GM21367 (cell line): Measurements from ENCODE around the gene LSM7.

Experiments
- ATAC-seq: cut with Tn5 transposase; IDR thresholded peaks from one replicate; pipeline ENCODE4 v1.9.1; 2021; ENCODE audit not compliant: unreplicated experiment

Gene LSM7

GRCh38 chr19:2328401-2329148 lies at the start of gene LSM7, which contains the start of gene SPPL2B:
Gene LSM7, minus strand, starts transcription at chr19:2328586. Its CDS starts 20 bp downstream, at chr19:2328566.
Gene SPPL2B, plus strand, starts transcription at chr19:2328684. Its CDS starts 26 bp downstream, at chr19:2328710.
- ATAC-seq = peak; percentile 57

GRCh38 chr19:2376784-2377519 lies 48.6 kb upstream of the LSM7 start:
- no peak for ATAC-seq

- no peak for ATAC-seq
Measured at GRCh38 chr19:2375353-2376121, 47.2 kb upstream of the LSM7 start.

DNA sequence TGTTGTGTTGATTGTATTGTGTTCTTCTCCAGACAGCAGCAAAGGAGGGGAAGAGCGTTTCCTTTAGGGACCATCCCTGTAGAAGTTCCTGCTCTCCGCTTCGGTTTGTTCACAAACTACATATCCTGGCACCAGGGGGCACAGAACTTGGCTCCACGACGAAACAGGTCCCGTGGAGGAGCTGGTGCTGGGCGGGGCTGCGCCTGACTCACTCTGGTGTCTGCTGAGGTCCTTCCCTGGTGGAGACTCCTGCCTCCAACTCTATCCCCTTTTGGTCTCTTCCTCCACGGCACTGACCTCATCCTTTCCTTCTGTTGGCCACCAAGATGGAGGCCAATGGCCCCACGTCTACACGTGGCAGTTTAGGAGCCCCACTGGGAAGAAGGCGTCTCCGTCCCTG lies 46.4 kb upstream of the LSM7 start:
- ATAC-seq = no peak

- ATAC-seq = no peak
Measured at GRCh38 chr19:2372076-2372612, 43.8 kb upstream of the LSM7 start.

DNA sequence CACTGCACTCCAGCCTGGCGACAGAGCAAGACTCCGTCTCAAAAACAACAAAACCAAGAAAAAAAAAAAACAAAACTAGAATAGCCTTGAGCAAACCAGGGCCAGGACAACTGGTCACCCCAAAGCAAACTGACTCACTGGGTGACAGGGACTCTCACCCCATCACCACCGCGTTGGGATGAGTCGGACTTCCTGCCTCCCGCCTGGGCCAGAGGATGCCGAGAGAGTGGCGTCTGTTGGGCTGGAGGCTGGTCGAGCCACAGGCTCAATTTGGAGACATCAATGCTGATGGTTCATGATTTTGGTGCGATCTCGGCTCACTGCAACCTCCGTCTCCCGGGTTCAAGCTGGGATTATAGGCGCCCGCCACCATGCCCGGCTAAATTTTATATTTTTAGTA lies 43.3 kb upstream of the LSM7 start:
- no peak for ATAC-seq

DNA sequence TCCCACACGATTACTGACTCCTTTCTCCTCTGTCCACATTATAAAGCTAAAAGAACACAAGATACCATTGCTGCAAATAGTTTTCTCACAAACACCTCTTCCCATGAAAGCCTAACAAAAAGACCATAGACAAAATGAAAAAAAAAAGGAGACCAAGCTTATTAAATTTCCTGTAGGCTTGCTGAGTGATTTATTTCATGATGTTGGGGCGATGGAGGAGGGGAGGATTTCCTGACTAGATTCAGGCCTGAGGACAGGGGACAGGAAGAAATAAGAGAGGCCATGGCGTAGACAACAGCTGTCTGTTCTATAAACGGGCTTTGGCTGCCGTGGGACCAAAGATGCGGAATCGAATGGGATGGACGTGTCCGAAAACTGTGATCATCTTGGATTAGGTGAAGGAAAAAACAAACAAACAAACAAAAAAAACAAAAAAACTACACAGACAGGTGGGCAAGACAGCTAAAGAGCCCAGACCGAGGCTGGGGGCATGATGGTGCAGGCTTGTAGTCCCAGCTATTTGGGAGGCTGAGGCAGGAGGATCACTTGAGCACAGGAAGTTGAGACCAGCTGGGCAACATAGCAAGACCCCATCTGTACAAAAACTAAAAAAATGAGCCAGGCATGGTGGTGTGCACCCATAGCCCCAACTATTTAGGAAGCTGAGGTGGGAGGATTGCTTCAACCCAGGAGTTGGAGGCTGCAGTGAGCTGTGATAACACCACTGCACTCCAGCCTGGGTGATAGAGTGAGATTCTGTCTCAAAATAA lies 37.0 kb upstream of the LSM7 start:
- ATAC-seq = no peak

DNA sequence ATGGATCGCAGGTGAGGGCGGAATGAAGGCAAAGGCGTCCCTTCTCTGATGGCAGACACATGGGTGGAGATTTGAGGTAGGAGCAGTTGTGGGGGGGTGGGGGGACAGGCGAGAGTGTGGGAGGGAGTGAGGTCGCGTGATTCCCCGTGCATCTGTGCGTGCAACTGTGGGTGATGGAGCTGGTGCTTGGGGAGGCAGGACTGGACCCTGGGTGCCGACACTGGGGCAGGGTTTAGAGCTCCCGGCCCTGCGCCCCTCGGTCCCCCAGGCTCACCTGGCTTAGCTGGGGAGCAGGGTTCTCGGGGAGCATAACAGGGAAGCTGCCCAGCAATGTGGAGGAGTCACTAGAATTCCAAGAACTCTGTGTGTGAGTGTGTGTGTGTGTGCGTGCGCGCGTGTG lies 35.0 kb upstream of the LSM7 start:
- ATAC-seq = no peak

- ATAC-seq = no peak
Measured at GRCh38 chr19:2362970-2363300, 34.5 kb upstream of the LSM7 start.

GRCh38 chr19:2362046-2362969 lies 33.9 kb upstream of the LSM7 start:
- no peak for ATAC-seq

DNA sequence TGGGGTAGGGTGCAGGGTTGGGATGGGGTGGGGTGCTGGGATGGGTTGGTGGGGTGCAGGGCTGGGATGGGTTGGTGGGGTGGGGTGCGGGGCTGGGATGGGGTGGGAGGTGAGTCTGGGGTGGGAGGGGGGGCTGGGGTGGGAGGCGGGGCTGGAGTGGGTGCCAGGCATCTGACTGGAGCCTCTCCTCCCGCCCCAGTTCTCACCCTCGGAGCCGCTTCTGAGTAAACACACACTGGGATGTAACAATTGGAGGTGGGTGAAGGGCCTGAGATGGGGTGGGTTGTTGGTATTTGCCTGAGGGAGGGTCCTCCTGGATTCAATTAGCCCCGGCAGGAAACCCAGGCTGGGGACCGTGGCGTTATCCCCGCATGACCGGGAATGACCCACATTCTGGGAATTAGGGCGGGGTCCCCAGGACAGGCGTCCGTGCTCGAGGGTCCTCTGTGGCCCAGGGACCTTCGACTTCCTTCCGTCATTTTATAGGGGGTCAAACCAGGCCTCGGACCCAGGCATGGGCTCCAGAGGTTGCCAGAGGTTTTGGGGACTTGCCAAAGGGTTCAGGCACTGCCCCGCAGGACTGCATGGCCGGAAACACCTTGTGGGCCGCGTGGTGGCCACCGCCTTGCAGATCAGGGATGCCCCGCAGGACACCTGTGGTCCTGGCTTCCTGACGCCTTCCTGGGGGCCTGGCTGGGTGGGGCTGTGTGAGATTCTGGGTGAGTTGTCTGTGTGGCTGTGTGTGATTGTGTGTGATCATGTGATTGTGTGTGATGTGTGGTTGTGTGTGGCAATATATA lies 33.1 kb upstream of the LSM7 start:
- ATAC-seq = no peak

GRCh38 chr19:2360833-2361232 lies 32.4 kb upstream of the LSM7 start:
- ATAC-seq = no peak

DNA sequence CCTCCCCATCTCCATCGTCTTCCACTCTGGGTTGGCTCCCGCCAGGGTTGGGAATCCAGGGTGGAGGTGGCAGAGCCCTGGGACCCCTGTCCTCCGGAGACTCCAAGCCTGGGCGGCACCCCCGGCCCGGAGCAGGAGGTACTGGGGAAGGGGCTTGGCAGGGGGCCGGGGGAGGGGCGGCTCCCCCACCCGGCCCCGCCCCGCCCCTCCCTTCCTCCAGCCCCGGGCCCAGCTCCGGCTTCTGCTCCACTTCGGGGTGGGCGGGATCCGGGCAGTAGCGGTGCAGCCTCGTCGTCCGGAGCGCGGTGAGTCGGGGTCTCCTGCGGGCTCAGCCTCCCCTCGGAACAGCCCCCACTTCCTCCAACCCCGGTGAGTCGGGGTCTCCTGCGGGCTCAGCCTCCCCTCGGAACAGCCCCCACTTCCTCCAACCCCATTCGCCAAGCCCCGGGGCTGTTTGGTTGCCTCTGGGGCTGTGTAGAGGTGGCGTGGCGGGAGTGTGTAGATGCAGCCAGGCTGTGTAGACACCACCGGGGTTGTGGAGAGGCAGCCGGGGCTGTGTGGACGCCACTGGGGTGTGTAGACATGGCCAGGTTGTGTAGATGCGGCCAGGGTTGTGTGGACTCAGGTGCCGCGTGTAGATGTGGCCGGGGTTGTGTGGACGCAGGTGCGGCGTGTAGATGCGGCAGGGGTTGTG lies 31.8 kb upstream of the LSM7 start, which contains the start of gene TMPRSS9:
Gene TMPRSS9 (plus strand): TSS at position 274 of the 694 bp plus-strand sequence. CDS start 29,521 bp downstream, outside the sequence.
- ATAC-seq = no peak

GRCh38 chr19:2358548-2359173 lies 30.3 kb upstream of the LSM7 start:
- ATAC-seq = no peak

GRCh38 chr19:2357279-2358206 lies 29.2 kb upstream of the LSM7 start:
- ATAC-seq = no peak

GRCh38 chr19:2356036-2356646 lies 27.8 kb upstream of the LSM7 start:
- ATAC-seq = no peak
